Psoas muscle (tissue), 8 donors: Measurements from ENCODE around the gene GDPD5. TPM values are rescaled to one million over a fixed set of nuclear protein-coding genes. Genes with fewer than 3 reads are reported as not detected.

Experiments used
- ATAC-seq, 4 donors: fragments of 200-7000 bp; cut with Tn5 transposase; one replicate each; pipeline ENCODE4 v1.9.1; 2020; ENCODE audit warnings: moderate library complexity in 3 of 4, mild to moderate bottlenecking in 2 of 4
- DNase-seq, 2 donors: peaks; one replicate each; pipeline ENCODE4 v3.0.0-alpha.2; 2020
- H3K27ac ChIP-seq: fragments of 200-600 bp; one replicate; pipeline ENCODE4 v1.8.0; 2022
- H3K27me3 ChIP-seq, 3 donors: fragments of 200-600 bp in 1 of 3; one replicate each; pipeline versions ENCODE4 v1.6.1 to v1.8.0; 2013 to 2022; ENCODE audit warnings: low read length in 2 of 3, mild to moderate bottlenecking in 2 of 3, moderate library complexity in 1 of 3; ENCODE audit not compliant: insufficient read depth in 3 of 3
- H3K36me3 ChIP-seq, 2 donors: fragments of 200-600 bp in 1 of 2; one replicate each; pipeline versions ENCODE4 v1.6.1 to v1.8.0; 2013 to 2022; ENCODE audit warnings: low read depth in 1 of 2, mild to moderate bottlenecking in 1 of 2, moderate library complexity in 1 of 2; ENCODE audit not compliant: insufficient read depth in 1 of 2
- H3K4me1 ChIP-seq: fragments of 200-600 bp; one replicate; pipeline ENCODE4 v1.8.0; 2022
- H3K4me3 ChIP-seq: fragments of 200-600 bp; one replicate; pipeline ENCODE4 v1.8.0; 2022; ENCODE audit warnings: mild to moderate bottlenecking
- H3K9me3 ChIP-seq: fragments of 200-600 bp; one replicate; pipeline ENCODE4 v1.8.0; 2022
- WGBS, 3 donors: extraction: QIAGEN DNeasy Blood & Tissue Kit; methylation state at CpG; one replicate each; pipeline versions ENCODE4 v1.1.6 to v1.1.7; 2013; 5-methylcytosine and 5-hydroxymethylcytosine counted together
- intact Hi-C, 2 donors: fragments of 100-400 bp; cut with DNase I; formaldehyde crosslinking; loops; one replicate each; pipeline versions ENCODE4 v1.11.0 to v1.14.2; 2022
- polyA plus RNA-seq, 3 donors: library from polyadenylated mRNA; stranded (reverse); fragments of 200-250 nt; gene quantifications; one replicate each; pipeline ENCODE4 v1.2.3, GENCODE V29; 2013
- total RNA-seq, 4 donors: library from RNA; stranded (reverse); fragmentation: NEBNext Ultra II Directional in 2 of 4; extraction: Animal tissue kit (Norgen Biotek cat#: 25700) in 2 of 4; gene quantifications; one replicate each; pipeline versions ENCODE4 v1.2.1 to v1.2.4, GENCODE V29; 2021 to 2023
- TF ChIP-seq, protein P1 (sequence below): fragments of 200-600 bp; IDR thresholded peaks from one replicate; pipeline ENCODE4 v1.8.0; 2022; ENCODE audit warnings: antibody characterized with exemption
- donor health status: healthy with polysubstance abuse.
- donor health status: DM: no; HTN: no; CAD: no; lungs with moderate emphysema.
- donor health status: Bipolar disorder and iron deficiency.
- donor health status: healthy.
- donor health status: DM: yes; HTN: yes; CAD: no.
- donor health status: DM: no; HTN: no; CAD: no.
- donor health status: DM: no; HTN: no; CAD: no.
- donor health status: DM: yes; HTN: yes; CAD: no.

The GDPD5 gene
- total and polyA plus RNA-seq, 7 donors = 2.7 to 16.5 (median 11.5) TPM

DNA sequence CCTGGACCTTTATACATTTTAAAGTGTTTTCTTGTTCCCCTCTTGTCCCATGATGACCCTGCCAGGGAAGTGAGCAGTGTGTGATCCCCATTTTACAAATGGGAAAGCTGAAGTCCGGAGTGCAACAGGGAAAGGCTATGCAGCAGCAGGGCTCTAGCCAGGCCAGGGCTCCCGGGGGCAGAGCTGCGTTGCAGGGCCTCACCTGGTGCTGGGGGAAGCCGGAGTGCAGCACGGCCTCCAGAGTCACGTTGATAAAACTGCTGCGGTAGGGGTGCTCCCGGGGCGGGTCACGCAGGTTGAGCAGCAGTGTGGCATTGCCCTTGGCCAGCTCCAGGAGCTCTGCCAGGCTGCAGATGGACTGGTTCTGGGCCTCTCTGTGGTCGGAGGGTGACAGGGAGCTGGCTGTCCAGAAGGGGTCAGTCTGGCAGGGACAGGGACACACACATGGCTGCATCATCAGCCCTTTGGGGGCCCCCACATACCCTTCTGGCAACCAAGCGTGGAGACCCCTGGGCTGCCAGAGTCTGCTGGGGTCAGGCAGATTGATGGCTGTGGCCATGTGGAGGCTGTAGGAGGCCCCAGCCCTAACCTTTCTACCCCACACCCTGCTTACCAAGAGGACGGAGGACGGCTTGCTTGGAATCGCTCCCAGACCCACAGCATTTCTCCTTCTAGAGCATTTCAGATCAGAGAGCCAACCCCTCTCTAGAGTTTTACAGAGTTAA lies 83.4 kb downstream of the GDPD5 start:
- Histone ChIP-seq H3K36me3 (peaks cover 0 to 12% of the 10 kb centered on the region in 2 donors), H3K4me3 (no peak overlapping the region), H3K27me3 (no peaks in the 10 kb centered on the region), H3K9me3 (no peaks in the 10 kb centered on the region), H3K27ac (no peak overlapping the region), H3K4me1 (no peaks in the 10 kb centered on the region)
- no peak for ATAC-seq
- TF ChIP-seq, protein P1, sequence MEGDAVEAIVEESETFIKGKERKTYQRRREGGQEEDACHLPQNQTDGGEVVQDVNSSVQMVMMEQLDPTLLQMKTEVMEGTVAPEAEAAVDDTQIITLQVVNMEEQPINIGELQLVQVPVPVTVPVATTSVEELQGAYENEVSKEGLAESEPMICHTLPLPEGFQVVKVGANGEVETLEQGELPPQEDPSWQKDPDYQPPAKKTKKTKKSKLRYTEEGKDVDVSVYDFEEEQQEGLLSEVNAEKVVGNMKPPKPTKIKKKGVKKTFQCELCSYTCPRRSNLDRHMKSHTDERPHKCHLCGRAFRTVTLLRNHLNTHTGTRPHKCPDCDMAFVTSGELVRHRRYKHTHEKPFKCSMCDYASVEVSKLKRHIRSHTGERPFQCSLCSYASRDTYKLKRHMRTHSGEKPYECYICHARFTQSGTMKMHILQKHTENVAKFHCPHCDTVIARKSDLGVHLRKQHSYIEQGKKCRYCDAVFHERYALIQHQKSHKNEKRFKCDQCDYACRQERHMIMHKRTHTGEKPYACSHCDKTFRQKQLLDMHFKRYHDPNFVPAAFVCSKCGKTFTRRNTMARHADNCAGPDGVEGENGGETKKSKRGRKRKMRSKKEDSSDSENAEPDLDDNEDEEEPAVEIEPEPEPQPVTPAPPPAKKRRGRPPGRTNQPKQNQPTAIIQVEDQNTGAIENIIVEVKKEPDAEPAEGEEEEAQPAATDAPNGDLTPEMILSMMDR = no peak
- intact Hi-C loops = no loop called here
- WGBS, 3 donors = 79 to 87% (median 81%) methylated on average over 14 to 15 of the region's 15 CpGs
- DNase-seq = no peak

DNA sequence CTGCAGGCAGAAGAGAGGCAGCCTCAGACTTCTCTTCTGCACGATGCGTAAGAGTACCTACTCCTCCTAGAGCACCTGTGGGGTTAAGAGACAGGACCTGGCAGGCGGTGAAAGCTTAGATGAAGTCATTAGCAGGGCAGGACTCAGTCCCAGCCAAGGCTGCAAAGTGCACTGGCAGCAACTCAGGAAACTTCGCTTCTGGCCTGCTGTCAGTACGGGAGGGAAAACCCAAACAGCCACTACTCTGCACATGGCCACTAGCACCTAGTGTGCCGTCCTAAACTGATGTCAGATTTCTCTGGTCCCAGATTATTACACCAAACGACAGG lies 84.0 kb downstream of the GDPD5 start:
- H3K27me3 ChIP-seq = no peaks in the 10 kb centered on the region
- intact Hi-C loops = no loop called here
- H3K4me3 ChIP-seq = no peak overlapping the region
- no peaks in the 10 kb centered on the region for H3K4me1 ChIP-seq
- WGBS, 3 donors = 35 to 59% (median 50%) methylated on average over 7 of the region's 7 CpGs
- peaks cover 0 to 13% of the 10 kb centered on the region in 2 donors for H3K36me3 ChIP-seq
- no peaks in the 10 kb centered on the region for H3K9me3 ChIP-seq
- H3K27ac ChIP-seq = no peak overlapping the region
- DNase-seq (no peak), ATAC-seq (peak in 2 of 4 donors; percentile 33 to 40)
- TF ChIP-seq, protein P1 = no peak

DNA sequence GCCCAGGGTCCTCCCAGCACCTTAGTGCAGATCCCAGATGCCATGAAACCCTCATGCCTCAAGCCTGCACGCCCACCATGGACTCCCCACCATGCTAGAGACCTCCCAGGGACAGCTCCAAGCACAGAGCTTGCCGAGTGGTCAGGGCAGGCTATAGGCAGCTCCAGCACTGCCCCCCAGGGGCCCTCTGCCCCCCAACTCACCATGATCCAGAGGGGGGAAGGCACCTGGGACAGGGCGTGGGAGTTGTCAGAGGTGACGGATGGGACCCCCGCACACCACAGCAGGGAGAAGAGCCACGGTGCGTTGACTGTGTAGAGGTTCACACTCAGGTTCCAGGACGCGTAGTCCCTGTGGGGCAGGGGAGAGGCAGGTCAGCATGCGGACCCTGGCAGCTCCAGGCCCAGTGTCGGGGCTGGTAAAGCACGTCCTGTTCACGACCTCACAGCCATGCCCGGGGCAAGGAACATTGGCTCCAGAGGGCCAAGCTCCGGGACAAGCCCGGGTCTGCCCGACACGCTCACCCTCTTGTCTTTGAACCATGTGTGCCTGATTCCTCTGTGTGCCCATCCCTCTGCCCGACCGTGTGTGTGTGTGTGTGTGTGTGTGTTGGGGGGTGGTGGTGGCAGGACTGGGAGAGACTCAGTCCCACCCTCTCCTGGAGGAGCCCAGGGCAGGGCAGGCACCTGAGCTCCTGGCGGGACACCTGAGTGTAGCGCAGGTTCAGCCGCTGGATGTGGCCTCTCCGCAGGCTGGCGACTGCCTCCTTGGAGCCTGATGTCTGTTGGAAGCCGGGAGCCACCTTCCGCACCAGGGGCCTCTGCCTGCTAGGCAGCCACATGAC lies 84.6 kb downstream of the GDPD5 start:
- peak in 1 of 2 donors; percentile 26 for DNase-seq
- Histone ChIP-seq H3K9me3 (no peaks in the 10 kb centered on the region), H3K27ac (no peak overlapping the region), H3K4me3 (no peak overlapping the region), H3K36me3 (peaks cover 0 to 17% of the 10 kb centered on the region in 2 donors), H3K4me1 (no peaks in the 10 kb centered on the region), H3K27me3 (no peaks in the 10 kb centered on the region)
- ATAC-seq = no peak
- WGBS, 3 donors = 83 to 85% (median 84%) methylated on average over 26 to 27 of the region's 27 CpGs
- intact Hi-C loops = no loop called here
- TF ChIP-seq, protein P1 = no peak

DNA sequence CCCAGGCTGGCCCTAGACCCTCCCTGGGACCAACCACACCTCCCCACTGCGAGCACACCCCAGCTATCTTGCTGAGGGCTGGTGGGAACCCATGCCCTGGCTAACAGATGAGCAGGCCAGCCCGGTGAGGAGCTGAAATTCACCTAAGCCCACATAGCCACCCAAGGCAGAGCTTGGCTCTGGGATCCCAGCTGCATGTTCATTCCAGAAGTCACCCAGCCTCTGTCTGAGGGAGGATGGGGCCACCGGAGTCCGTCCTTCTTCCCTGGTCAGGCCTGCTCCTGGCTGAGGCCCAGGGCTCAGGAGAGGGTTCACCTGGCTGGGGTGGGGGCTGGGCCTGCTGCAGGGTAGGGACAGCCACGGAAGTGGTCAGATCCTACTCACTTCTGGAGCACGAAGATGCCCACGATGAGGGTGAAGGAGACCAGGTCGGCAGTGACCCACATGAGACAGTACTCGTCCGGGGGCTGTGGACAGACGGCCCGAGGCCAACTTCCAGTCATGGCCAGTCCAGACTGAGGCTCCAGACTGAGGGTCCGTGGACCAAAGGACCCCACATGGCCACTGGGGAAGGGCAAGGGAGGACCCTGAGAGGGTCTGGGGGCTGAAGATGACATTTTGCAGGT lies 86.1 kb downstream of the GDPD5 start:
- WGBS, 3 donors = 85 to 89% (median 89%) methylated on average over 13 of the region's 13 CpGs
- TF ChIP-seq, protein P1 = no peak
- no peaks in the 10 kb centered on the region for H3K27me3 ChIP-seq
- H3K36me3 ChIP-seq = peaks cover 0 to 25% of the 10 kb centered on the region in 2 donors
- intact Hi-C loops = no loop called here
- H3K4me3 ChIP-seq = no peak overlapping the region
- no peaks in the 10 kb centered on the region for H3K9me3 ChIP-seq
- ATAC-seq (no peak), DNase-seq (peak in 1 of 2 donors; percentile 44)
- no peak overlapping the region for H3K27ac ChIP-seq
- H3K4me1 ChIP-seq = no peaks in the 10 kb centered on the region
